PFSK-1 (cell line): ENCODE measurements around the gene P4HTM.

Experiments
- POLR2AphosphoS5 ChIP-seq: IDR thresholded peaks from 2 replicates; pipeline ENCODE4 v1.6.1; 2012; ENCODE audit warnings: low read depth, mild to moderate bottlenecking, control low read depth, low read length, moderate library complexity
- REST ChIP-seq, 2 experiments: IDR thresholded peaks; 2 replicates each; pipeline versions ENCODE4 v1.6.1 to v1.8.0; 2011 to 2012; ENCODE audit warnings: low read depth in 2 of 2, low read length in 2 of 2, control low read depth in 1 of 2, inconsistent platforms in 1 of 2, mild to moderate bottlenecking in 1 of 2, moderate library complexity in 1 of 2; ENCODE audit not compliant: insufficient read depth in 1 of 2
- SIN3A ChIP-seq: IDR thresholded peaks from 2 replicates; pipeline ENCODE4 v1.6.1; 2012; ENCODE audit warnings: mild to moderate bottlenecking, low read length, moderate library complexity, borderline replicate concordance; ENCODE audit not compliant: insufficient read depth
- TAF1 ChIP-seq: IDR thresholded peaks from 2 replicates; pipeline ENCODE4 v1.6.1; 2012; ENCODE audit warnings: low read length, control low read depth, borderline replicate concordance; ENCODE audit not compliant: insufficient read depth

DNA sequence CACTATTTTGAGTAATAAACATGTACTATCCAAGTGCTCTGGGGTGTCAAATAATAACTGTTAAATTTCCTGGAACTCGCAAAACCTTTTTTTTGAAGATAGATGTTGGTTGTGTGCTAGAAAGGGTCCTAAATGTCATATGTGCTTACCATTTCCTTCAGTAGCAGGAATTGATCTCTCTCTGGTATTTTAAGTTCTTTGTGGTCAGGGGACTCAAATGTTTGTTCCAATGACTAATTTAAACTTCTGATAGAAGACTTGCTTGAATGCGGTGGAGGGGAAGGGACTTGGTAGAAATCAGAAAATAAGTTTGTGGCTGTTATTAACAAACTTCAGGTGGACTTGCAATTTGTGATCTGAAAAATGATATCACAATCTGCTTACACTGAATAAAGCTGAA, 44.6 kb upstream of the P4HTM start:
- no peak for TF ChIP-seq POLR2AphosphoS5
- TF ChIP-seq REST (IDR thresholded peaks at IDR 0.05; ENCODE audit: insufficient read depth in 1 of 2, low read depth in 2 of 2, low read length in 2 of 2), result no peak
- TF ChIP-seq TAF1, result no peak
- no peak for TF ChIP-seq SIN3A
